HL-60/S4 treated with retinoic acid at 250 ng/mL for 4 days and 3 days (cell line): ENCODE measurements around the gene USP9X.
"Not testable (repeated sequence)": the region's sequence is repeated elsewhere in the genome, so short reads cannot be mapped to it uniquely, and the experiment has no call there.

Source experiments
- in situ Hi-C: fragments of 300-500 bp; cut with MboI; formaldehyde crosslinking; loops from 2 replicates; pipeline ENCODE4 v1.7.0; 2022; ENCODE audit warnings: low sequenced_read_pairs

Gene USP9X

DNA sequence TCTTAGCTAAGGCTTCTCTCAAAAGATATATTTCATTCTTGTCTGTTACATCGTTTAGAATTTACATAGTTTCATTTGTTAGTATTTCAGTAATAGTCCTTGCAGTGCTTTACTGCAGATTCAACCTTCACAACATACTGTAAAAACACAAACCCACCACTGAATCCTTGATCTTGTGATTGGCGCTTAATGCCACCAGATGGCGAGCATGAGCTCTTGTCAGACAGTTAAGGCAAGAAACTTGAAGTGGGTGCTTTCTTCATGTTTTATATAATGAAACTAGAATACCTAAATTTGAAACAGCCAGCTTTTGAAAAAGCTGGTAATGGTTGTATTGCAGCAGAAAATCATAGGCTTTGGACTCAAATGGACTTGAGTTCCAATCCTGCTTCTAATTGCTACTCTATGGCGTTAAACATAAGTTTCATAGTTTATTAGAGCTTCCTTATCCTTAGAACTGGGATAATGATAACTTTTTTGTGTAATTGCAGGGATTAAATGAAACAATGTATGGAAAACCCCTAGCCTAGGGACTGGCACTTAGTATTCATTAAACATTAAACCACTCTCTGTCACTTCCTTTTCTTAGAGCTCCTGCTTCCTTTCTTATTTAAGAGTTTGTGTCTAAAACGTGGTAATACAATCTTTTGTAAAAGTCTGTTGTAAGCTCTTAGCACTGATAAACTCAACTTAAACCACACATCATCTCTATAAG, 95.1 kb downstream of the USP9X start:
- in situ Hi-C loops = no loop called here

DNA sequence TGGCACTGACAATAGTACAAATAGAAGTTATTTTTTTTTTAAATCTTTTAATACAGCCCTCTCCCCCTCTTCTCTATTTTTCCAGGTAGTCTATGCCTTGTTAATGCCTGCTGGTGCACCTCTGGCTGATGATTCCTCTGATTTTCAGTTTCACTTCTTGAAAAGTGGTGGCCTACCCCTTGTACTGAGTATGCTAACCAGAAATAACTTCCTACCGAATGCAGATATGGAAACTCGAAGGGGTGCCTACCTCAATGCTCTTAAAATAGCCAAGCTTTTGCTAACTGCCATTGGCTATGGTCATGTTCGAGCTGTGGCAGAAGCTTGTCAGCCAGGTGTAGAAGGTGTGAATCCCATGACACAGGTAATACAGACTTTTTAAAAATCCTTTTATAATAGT, 99.1 kb downstream of the USP9X start:
- in situ Hi-C loops = no loop called here

DNA sequence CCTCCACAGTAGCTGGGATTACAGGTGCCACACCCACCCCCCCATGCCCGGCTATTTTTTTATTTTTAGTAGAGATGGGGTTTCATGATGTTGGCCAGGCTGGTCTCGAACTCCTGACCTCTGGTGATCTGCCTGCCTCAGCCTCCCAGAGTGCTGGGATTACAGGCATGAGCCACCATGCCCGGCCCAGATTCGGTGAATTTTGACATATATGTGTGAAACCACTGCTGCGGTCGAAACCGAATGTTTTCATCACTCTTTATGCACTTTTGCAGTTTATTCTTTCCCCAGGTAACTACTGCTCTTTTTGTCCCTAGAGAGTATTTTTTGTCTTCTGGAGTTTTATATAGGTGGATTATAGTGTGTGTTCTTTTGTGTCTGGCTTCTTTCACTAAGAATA, 101.7 kb downstream of the USP9X start:
- in situ Hi-C loops = not testable (repeated sequence)

DNA sequence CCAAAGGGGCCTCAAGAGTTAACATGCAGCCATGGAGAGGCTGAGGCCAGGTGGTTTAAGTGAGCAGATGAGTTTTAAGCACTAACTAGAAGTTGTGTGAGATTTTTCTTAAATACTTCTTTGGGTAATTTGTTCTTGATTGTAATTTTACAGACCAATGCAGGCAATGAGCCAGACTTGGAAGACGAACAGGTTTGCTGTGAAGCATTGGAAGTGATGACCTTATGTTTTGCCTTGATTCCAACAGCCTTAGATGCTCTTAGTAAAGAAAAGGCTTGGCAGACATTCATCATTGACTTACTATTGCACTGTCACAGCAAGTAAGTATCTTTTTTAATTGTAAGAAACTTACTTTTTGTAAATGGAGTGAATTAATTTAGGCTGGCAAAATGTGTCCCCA, 103.9 kb downstream of the USP9X start:
- in situ Hi-C loops = no loop called here

DNA sequence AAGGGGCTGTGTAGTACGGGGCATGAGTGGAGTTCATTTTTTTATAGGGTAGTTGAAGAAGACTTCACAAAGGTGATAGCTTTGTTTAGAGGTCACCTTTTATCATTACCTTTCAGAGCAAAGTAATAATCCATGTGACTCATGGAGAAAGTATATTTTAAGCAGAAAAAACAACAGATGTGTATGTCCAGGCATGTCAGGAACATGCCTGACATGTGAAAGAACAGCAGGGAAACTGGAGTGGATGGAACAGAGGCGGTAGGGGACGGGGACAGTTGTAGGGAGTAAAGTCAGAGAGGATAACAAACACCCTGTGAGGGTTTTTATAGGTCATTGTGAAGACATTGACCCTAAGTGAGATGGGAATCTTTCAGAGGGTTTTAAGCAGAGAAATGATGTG, 107.6 kb downstream of the USP9X start:
- in situ Hi-C loops = no loop called here

DNA sequence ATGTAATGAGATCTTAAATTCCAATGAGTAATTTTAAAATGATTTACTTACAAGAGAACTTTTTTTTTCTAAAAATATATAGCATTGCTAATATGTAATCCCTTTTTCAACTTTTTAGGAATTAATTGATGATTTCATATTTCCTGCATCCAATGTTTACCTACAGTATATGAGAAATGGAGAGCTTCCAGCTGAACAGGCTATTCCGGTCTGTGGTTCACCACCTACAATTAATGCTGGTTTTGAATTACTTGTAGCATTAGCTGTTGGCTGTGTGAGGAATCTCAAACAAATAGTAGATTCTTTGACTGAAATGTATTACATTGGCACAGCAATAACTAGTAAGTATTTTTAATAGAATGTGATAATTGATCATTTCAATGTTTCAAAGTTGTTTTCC, 113.2 kb downstream of the USP9X start:
- in situ Hi-C loops = no loop called here

DNA sequence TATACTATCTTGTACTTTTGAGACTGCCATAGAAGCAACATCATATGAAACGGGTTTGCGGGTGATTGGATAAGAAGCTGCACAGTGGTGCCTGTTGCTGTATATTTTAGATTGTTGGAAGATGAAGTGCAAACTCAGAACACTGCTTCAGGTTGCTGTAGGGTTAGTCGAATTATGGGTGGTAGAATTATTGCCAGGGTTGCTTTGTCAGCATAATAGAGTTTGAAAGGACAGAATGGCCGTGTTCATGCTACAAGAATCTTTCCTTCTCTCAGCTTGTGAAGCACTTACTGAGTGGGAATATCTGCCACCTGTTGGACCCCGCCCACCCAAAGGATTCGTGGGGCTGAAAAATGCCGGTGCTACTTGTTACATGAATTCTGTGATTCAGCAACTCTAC, 115.5 kb downstream of the USP9X start:
- in situ Hi-C loops = no loop called here

DNA sequence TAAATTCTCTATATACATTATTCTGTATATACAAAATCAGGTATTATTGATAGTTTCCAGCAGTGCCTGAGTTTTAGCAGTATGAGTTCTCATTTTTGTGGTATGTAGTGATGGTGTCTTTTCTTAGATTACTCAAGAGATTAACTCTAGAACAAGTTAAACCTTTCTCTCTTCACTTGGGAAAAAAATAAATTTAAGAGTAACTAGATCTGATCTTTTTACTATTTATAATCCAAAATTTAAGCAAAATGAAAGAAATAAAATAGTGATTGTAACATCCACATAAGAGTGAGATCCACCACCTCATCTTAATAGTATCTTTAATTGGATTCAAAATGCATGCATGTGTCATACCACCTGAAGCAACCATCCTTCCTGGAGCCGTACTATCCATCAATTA, 124.6 kb downstream of the USP9X start:
- in situ Hi-C loops = no loop called here

DNA sequence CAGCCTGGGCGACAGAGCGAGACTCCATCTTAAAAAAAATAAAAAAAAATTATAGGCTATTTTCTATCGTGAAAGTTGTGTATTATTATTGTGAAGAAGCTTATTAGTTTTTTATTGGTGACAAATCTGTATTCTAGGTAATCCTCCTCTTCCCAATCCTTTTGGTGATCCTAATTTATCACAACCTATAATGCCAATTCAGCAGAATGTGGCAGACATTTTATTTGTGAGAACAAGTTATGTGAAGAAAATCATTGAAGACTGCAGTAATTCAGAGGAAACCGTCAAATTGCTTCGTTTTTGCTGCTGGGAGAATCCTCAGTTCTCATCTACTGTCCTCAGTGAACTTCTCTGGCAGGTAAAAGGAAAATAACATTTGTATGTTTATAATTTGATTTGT, 139.4 kb downstream of the USP9X start:
- in situ Hi-C loops = no loop called here

DNA sequence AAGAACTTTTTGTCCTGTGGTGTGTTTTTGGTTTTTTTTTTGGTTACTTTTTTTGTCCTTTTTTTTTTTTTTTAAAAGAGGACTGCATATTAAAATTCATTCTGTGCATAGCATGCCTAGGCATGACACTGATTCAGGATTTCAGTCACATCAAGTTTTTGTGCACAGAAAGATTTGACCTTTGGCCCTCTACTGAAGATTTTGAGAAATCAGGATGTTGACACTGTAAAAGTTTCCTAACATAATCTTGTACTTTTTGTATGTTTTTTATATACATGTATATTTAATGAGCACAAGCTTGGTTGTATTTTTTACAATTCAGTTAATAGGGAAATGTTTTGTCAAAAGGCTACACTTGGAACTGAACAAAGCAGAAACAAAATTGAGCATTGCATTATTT, 148.7 kb downstream of the USP9X start:
- in situ Hi-C loops = no loop called here

DNA sequence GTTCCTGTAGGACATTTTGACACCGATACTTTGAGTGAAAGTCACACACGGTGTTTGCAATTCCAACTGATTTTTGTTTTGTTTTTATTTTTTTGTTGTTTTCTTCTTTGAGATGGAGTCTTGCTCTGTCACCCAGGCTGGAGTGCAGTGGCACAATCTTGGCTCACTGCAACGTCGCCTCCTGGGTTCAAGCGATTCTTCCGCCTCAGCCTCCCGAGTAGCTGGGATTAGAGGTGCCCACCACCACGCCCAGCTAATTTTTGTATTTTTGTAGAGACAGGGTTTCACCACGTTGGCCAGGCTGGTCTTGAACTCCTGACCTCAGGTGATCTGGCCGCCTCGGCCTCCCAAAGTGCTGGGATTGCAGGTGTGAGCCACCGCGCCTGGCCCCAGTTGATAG, 149.2 kb downstream of the USP9X start:
- in situ Hi-C loops = not testable (repeated sequence)

DNA sequence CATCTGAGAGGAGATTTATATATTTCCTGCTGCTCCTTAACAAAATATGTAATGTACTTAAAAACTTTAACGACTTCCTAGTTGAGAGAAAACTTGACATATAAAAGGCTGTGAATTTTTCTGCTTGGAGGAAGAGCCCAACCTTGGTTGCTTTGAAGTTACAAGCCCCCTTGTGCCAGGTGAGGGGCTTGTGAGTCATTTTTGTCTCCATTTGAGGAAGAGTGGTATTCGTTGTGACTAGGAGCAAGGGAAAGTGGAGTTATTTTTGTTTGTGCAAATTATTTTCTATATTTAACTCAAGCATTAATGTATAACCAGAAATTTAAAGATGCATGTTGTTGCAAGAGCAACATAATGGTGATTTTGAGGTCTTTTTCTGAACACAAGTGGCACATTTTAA, 149.7 kb downstream of the USP9X start:
- in situ Hi-C loops = no loop called here

DNA sequence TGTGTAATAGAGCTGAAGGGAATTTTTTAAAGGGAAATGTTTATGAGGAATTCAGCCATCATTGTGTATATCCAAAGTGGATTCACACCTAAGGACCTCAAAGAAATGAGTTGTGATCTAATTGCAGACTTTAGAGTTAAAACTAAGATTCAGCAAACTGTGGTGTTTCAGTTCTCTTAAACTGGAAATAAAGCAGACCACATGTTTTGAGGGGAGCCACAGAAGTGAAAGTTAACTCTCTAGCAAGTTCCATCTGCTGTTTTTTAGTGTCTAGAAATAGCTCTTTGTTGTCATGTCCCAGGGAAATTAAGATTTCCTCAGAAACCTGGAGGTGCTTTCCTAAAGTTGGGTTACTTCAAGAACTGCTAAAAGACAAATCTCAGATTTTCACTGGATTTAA, 151.4 kb downstream of the USP9X start:
- in situ Hi-C loops = no loop called here

DNA sequence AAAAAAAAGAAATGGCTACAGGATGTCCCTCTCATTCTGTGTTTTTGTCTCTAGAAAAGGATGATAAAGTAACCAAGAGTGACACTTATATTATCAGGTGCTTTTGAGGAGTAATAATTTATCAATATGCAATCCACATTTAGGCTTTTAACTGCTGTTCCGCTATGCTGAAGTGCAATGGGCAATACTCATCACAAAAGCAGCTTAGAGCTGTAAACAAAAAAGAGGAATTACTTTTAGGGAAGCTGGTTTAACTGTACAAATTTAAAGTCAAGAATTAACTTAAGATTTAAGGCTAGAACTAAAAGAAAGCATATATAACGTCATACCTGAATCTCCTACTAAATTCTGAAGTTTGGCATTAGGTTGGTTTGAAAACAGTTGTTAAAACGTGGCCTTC, 155.3 kb downstream of the USP9X start:
- in situ Hi-C loops = no loop called here

DNA sequence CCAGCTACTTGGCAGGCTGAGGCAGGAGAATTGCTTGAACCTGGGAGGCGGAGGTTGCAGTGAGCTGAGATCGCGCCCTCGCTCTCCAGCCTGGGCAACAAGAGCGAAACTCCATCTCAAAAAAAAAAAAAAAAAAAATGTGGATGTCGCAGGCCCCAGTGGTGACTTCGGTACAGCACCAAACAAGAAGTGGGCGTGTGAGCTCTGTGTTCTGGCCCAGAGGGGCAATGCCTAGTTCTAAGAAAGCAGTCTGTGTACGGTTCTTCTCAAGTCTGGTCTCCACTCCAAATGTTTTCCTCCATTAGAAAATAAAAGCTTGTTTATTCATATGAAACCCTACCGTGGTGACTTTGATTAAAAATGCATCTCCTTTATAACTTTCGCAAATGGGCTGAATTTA, 156.7 kb downstream of the USP9X start:
- in situ Hi-C loops = no loop called here

DNA sequence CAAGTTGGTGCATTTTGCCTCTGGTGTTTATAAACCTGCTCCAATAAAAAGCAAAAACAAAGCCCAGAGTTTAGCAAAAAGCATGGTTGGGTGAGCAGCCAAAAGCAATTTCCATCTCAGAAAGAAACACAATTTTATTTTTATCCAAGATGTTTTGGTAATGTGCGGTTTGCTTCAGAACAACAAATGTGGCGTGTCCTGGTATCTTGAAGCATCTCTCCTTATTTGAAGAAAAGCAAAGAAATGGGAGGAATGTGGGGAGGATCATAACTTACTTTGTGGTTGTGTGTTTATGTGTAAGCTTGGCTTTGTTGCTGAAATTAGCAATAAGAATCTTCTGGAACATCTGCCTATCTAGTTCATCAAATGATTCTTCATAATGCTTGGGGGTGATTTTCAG, 160.4 kb downstream of the USP9X start:
- in situ Hi-C loops = no loop called here

DNA sequence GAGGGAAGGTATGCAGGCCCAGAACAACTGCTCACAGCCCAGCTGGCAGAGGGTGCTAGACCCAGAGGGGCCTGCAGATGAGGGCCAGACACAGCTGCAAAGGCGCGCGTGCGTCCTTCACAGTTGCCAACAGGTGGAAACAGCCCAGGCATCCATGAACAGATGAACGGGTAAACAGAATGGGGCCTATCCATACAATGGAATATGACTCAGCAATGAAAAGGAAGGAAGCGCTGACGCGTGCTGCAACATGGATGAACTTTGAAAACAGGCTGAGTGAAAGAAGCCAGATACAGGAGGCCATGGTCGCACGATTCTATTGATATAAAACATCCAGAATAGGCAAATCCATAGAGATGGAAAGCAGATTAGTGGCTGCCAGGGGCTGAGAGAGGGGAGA, 165.6 kb downstream of the USP9X start:
- in situ Hi-C loops = no loop called here

DNA sequence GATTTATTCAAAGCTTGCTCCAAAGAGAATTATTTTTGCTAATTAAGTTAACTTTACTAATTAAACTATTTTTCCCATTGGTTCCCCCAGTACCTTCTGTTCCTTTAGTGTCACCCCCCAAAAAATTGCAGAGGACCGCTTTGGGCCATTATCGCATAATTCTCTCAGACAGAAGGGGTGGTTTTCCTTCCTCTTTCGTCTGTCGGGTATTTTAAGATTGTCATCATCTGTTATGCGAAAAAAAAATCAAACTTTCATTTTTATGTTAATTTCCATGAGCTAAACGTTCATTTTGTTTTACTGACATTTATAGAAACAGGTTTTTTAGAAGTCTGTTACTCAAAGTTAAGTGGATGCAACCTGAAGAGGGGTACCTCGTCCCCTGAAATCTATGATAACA, 172.6 kb downstream of the USP9X start:
- in situ Hi-C loops = no loop called here

DNA sequence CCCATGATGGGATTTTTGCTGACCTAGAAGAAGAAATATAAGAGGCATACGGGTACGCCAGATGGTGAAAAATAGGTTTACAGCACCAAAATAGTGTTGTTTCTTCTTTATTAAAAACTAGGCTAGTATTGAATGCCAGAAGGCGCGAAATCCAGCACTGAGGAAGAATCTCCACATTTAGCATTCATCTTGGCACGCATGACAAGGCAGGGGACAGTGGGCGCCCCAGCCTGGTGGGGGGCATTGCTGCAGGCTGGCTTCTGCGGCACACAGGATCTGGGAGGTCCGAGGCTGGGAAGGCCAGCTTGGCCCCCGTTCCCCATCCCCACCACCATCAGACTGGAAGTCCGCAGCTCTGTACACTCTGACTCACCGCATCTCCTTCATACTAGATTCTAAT, 173.0 kb downstream of the USP9X start:
- in situ Hi-C loops = no loop called here

DNA sequence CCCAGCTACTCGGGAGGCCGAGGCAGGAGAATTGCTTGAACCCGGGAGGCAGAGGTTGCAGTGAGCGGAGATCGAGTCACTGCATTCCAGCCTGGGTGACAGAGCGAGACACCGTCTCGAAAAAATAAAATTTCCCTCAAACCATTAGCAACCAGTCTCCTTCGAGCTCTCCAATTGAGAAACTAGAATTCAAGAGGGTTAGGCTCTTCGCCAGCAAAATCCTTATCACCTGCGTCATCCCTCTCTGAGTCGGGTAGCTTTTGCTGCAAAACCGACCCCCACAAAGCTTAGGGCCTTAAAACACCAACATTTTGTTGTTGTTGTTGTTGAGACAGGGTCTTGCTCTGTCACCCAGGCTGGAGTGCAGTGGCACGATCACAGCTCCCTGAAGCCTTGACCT, 173.6 kb downstream of the USP9X start:
- in situ Hi-C loops = no loop called here

DNA sequence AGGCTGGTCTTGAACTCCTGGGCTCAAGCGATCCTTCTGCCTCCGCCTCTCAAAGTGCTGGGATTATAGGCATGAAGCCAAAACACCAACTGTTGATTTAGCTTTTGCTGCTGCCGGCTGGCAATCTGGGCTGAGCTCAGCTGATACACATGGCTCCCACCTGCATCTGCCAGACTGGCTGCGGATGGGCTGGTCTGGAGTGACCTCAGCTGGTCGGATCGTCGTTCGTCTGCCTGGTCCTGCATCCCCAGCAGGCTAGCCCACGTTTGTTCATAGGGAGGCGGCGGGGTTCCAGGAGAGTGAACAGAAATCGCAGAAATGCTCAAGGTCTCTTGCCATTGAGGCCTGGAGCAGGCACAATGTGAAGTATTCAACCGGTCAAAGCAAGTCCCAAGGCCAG, 174.3 kb downstream of the USP9X start:
- in situ Hi-C loops = no loop called here

DNA sequence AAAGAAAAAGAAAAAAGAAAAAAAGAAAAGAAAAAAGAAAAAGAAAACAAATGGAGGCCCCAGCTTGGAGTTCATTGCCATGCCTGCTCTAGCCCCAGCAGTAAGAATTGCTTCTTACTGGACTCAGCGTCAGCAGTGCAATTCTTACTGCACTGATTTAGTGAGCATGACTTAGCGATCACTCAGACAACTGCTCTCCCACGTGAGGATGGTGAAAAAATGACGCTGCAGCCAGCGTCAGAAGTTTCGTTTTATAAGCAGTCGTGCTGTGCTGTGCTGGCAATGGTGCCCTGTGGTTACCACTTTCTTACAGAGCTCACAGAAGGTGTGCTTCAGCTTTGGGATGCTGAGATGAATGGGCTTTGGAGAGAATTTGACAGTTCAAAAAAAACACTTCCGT, 180.4 kb downstream of the USP9X start:
- in situ Hi-C loops = no loop called here

DNA sequence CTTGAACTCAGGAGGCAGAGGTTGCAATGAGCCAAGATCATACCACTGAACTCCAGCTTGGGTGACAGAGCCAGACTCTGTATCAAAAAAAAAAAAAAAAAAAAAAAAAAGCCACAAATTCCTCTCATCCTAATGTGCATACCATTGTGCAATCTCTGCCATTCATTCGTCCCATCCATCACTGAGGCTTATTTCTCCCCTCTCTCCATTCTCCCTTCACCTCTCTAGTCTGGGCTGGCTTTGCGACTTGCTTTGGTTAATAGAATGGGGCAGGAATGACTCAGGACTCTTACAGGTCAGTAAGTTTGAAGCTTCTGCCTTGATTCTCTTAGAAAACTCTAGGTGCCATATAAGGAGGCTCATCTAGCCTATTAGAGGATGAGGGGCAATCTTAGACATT, 188.4 kb downstream of the USP9X start:
- in situ Hi-C loops = no loop called here
